Activated CD4-positive, CD25-positive, alpha-beta regulatory T cell (primary cell): Measurements from ENCODE around the gene MYH15.

ENCODE experiments used
- DNase-seq, 4 experiments: peaks; one replicate each; lab custom pipeline; 2025; lab: John Stamatoyannopoulos, UW

MYH15 gene

DNA sequence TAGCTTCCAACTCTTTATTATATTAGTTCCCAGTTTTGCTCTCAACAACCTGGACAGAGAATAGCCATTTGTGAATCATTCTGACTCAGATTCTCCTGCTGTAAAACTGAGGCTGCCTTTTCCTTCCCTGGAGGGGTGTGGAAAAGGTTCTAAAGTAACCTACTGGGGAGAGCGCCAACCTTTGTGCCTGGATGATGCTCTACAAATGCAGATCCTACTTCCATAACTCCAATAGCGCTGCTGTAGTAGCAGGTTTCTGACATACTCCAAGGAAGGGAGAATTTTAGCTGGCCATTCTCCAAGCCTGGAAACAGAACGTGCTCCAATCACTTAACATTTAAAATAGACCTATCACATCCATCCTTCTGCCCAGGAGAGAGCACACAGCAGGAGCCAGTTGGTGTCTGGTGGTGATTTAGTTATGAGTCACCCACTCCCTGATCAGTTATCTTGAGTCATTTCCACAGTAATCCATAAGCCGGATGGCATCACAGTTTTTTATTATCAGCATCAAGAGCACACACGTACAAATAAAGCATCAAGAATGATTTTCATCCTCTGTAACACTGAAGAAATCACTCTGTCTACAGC is 38.3 kb downstream of the MYH15 start:
- DNase-seq = no peak

DNA sequence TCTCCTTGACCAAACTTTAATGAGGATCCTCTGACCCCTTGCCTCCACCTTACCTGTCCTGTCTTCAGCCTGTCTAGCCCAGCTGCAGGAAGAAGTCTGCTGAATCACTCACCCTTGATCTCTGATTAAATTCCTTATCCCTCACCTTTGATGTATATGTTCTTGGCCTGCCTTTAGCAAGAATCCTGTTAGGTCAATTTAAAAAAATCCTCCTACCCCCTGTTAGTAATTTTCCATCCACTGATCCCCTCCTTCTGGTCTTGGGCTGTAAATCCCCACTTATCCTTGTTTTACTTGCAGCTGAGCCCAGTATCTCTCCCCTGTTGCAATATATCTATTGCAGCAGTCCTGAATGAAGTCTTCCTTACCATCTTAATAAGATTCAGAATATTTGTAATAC is 39.0 kb downstream of the MYH15 start:
- DNase-seq = no peak

DNA sequence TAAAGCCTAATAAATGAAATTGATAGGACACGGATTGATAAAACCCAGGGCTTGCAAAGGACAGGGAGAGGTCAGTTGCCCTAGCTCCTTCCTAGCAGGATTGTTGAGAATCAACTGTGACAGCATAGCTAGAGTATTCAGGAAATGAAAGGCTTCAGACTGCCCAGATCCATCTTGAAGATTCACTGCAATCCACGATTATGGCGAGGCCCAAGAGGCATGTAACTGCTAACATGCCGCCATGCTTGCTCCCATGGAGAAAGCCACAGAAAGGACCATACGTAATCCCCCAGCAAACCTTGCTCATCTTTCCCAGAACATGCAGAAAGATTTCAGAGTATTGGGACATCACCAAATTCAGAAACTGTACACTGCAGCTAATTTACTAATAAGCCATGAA is 41.3 kb downstream of the MYH15 start:
- no peak for DNase-seq

GRCh38 chr3:108468577-108468976 is 41.8 kb downstream of the MYH15 start:
- no peak for DNase-seq

- no peak for DNase-seq
Measured at GRCh38 chr3:108462899-108463298, 47.5 kb downstream of the MYH15 start.

DNA sequence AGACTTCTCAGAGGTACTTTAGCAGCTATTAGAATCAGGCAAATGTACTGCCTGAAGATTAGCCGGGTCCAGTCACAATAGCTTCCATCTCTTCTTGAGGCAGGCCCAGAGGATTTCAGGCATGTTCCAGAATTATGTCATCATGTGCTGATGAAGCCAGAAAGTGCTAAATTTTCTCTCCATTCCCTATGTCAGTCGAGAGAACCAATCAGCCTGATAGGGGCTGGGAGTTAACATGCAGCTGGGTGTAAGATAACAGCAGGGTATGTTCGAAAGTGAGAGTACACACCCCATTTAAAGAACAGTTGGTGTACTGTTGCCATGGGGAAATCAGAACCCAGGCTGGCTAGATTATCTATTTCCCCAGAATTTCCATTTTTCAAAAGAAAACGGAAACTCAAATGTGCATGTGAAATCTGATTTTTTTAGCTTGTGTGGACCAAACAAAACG is 48.7 kb downstream of the MYH15 start:
- DNase-seq = no peak

GRCh38 chr3:108459225-108459624 is 51.2 kb downstream of the MYH15 start:
- no peak for DNase-seq

DNA sequence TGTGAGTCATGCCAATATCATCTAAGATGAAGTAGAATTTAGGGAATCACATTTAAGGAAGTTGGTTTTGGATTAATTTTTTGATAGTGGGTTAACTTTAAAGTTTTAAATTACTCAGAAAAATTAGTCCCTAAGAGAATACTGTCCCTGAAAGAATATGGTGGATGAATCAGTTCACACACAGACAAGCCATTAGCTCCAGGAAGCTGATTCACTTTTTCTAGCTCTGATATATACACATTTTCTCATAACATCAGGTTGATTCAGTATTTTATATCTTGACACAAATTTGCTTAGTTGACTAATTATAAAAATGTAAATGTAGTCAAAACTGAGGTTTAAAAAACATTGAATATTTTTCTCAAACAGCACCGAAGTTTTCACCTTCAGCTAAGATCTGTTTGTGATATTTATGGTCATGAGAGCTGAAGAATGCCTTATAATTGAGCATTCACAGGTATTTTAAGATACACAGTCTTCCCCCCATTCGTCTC is 55.1 kb downstream of the MYH15 start:
- DNase-seq = no peak

GRCh38 chr3:108453565-108453964 is 56.8 kb downstream of the MYH15 start:
- no peak for DNase-seq

- no peak for DNase-seq
Measured at GRCh38 chr3:108450444-108450843, 60.0 kb downstream of the MYH15 start.

DNA sequence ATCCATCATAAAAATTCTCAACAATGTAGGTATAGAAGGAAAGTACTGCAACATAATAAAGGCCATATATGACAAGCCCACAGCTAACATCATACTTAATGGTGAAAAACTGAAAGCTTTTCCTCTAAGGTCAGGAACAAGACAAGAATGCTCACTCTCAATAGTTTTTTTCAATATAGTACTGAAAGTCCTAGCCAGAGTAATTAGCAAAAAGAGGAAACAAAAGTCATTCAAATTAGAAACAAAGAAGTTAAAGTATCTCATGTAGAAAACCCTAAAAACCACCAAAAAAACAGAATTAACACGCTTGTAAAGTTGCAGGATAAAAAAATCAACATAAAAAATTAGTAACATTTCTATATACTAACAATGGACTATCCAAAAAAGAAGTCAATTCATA is 61.8 kb downstream of the MYH15 start:
- DNase-seq = no peak

DNA sequence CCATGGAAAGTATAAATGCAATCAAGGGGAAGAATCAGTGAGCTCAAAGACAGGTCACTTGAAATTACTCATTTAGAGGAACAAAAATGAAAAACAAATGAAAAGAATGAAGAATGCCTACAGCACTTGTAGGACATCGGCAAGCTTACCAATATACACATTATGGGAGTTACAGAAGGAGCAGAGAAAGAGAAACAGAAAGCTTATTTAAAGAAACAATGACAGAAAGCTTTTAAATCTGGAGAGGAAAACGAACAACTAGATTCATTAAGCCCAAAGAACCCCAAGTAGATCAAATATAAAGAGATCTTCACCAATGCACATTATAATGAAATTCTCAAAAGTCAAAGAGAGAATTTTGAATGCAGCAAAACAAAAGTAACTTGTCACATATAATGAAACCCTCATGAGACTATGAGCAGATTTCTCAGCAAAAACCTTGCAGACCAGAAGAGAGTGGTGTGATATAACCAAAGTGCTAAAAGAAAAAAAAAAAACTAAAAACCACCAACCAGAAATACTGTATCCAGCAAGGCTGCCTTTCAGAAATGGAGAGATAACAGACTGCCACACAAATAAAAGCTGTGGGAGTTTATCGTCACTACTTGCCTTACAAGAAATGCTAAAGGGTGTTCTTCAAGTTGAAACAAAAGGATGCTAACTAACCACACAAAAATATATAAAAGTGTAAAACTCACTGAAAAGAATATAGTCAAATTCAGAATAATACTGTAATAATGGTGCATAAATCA is 63.1 kb downstream of the MYH15 start:
- DNase-seq = no peak

DNA sequence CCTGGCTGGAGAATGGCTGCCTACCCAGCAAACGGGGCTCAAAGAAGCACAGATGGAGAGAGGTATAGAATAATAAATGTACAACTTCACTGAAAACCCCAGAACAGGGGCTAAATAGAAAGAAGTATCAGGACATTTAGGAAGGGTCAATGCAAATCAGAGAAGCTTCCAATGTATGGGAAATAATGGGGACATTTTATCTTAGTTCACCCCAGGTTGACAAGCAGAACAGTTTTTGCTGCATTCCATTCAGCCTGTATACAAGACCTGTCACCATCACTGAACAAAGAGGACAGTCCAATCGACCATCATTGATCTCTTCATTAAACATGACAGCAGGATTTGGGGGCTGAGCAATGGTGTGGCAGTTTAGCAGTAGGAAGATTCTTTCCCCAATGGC is 68.1 kb downstream of the MYH15 start:
- DNase-seq = no peak

- DNase-seq = no peak
Measured at GRCh38 chr3:108441518-108441917, 68.9 kb downstream of the MYH15 start.

DNA sequence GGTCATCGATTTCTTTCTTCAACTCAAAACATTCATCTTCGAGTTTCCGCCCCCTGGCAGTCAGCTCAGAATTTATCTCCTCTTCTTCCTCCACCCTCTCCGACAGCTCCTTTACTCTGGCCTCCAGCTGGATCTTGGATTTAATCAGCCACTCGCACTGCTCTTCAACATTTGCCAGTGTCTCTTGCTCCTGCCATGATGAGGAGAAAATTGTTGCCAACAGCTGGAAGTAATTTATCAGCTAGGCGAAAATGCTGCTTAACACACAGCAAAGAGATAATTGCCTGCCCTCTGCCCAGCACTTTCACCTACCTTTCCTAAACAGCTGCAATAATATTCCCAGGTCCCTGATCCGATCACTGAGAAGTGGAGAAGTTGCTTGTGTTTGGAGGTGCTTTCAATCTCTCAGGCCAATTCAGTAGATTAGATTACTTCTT is 69.3 kb downstream of the MYH15 start:
- no peak for DNase-seq

- no peak for DNase-seq
Measured at GRCh38 chr3:108438542-108438941, 71.9 kb downstream of the MYH15 start.

- no peak for DNase-seq
Measured at GRCh38 chr3:108437439-108437838, 73.0 kb downstream of the MYH15 start.

DNA sequence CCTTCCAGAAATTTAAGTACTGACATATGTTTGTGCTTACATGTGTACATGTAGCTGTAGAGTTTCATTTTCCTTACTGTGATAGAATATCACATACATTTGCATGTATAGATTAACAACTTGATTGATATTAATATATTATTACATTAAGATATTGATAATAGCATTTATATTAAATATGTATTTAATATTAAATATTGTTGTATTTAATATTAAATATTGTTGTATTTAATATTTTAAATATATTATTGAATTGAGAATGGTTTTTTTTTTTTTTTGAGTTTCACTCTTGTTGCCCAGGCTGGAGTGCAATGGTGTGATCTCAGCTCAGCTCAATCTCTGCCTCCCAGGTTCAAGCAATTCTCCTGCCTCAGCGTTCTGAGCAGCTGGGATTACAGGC is 76.5 kb downstream of the MYH15 start:
- DNase-seq = no peak

DNA sequence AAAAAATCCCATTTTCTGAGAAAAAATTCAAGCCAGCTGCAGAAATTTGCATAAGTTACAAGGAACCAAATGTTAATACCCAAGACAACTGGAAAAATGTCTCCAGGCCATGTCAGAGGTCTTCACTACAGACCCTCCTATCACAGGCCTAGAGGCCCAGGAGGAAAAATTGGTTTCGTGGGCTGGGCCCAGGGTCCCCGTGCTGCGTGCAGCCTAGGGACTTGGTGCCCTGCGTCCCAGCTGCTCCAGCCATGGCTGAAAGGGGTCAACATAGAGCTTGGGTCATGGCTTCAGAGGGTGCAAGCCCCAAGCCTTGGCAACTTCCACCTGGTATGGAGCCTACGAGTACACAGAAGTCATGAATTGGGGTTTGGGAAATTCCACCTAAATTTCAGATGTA is 78.0 kb downstream of the MYH15 start:
- no peak for DNase-seq

DNA sequence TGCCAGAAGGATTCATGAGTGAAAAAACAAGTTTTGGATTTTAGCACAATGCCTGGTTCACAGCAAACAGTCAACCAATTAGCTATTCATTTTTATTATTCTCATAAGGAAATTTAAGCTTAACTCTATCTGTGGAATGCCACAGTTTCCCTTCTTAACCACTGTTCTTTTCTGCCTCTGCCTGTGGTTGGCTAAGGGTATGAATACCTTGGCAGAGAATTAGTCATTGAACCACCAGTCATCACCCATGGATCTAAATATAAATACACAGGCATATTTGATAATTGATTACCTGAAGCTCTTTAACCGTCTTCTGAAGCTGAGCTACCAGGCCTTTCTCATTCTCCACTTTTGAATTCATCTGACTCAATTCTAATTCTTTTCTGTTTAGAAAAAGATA is 79.9 kb downstream of the MYH15 start:
- DNase-seq = no peak

GRCh38 chr3:108428586-108428985 is 81.8 kb downstream of the MYH15 start:
- DNase-seq = no peak

DNA sequence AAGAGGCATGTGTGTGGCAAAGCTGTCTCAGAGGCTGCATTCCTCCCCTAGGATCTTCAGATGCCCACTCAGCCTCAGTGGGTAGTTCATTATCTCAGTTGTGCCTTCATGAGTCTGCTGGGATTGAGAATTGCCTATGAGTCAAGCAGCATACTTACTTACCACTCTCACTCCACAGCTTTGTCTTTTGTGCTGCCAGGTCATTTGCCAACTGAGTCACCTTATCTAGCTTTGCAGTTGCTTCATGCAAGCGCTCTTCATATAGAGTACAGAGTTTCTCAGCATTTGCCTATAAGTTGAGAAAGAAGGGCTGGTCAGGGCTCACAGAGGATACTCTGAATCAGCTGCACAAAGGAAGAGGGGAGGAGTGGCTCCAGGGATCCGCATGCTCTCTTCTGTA is 89.5 kb downstream of the MYH15 start:
- no peak for DNase-seq

GRCh38 chr3:108416111-108416869 is 94.1 kb downstream of the MYH15 start:
- no peak for DNase-seq
